ELF-1 (cell line): Measurements from ENCODE around the gene SLC39A11.
"Not testable (repeated sequence)": the region's sequence is repeated elsewhere in the genome, so short reads cannot be mapped to it uniquely, and the experiment has no call there.

Experiments used
- DNase-seq: peaks from one replicate; pipeline ENCODE4 v3.0.0-alpha.2; 2016; ENCODE audit warnings: low read depth, low spot score

The SLC39A11 gene

GRCh38 chr17:73107191-73107590, 14.7 kb upstream of the SLC39A11 start:
- no peak for DNase-seq

GRCh38 chr17:73105431-73105830, 12.9 kb upstream of the SLC39A11 start:
- DNase-seq, result no peak

GRCh38 chr17:73104450-73104849, 12.0 kb upstream of the SLC39A11 start:
- no peak for DNase-seq

- no peak for DNase-seq
These were observed 11.3 kb upstream of the SLC39A11 start for GRCh38 chr17:73103641-73104335.

GRCh38 chr17:73101031-73101430, 8.5 kb upstream of the SLC39A11 start:
- no peak for DNase-seq

- DNase-seq, result no peak
These were observed 7.9 kb upstream of the SLC39A11 start for GRCh38 chr17:73100363-73100762.

- DNase-seq, result peak; percentile 6
These were observed 7.0 kb upstream of the SLC39A11 start for GRCh38 chr17:73099511-73099910.

- no peak for DNase-seq
These were observed 6.4 kb upstream of the SLC39A11 start for GRCh38 chr17:73098919-73099318.

- not testable (repeated sequence) for DNase-seq
These were observed 5.7 kb upstream of the SLC39A11 start for GRCh38 chr17:73097973-73098765.

GRCh38 chr17:73096866-73097265, 4.4 kb upstream of the SLC39A11 start:
- no peak for DNase-seq

- DNase-seq, result no peak
These were observed 3.7 kb upstream of the SLC39A11 start for GRCh38 chr17:73096211-73096610.

- peak; percentile 8 for DNase-seq
These were observed 798 bp upstream of the SLC39A11 start for GRCh38 chr17:73093286-73093685.

- DNase-seq, result peak; percentile 59
These were observed 542 bp downstream of the SLC39A11 start for GRCh38 chr17:73091770-73092522.

- no peak for DNase-seq
These were observed 1.1 kb downstream of the SLC39A11 start for GRCh38 chr17:73091410-73091769.

GRCh38 chr17:73090396-73091202, 1.9 kb downstream of the SLC39A11 start:
- peak; percentile 40 for DNase-seq

- no peak for DNase-seq
These were observed 2.9 kb downstream of the SLC39A11 start for GRCh38 chr17:73089322-73090317.

- no peak for DNase-seq
These were observed 3.9 kb downstream of the SLC39A11 start for GRCh38 chr17:73088561-73088960.

- no peak for DNase-seq
These were observed 9.1 kb downstream of the SLC39A11 start for GRCh38 chr17:73083432-73083831.

GRCh38 chr17:73074566-73074965, 17.9 kb downstream of the SLC39A11 start:
- no peak for DNase-seq

- no peak for DNase-seq
These were observed 20.1 kb downstream of the SLC39A11 start for GRCh38 chr17:73072219-73072962.
